Activated CD4-positive, alpha-beta T cell treated with anti-CD3 and anti-CD28 coated beads for 48 hours (primary cell): ENCODE measurements around the gene TOX2.

Source experiments
- DNase-seq: peaks from one replicate; pipeline ENCODE4 v3.0.0-alpha.2; 2020

TOX2 gene

DNA sequence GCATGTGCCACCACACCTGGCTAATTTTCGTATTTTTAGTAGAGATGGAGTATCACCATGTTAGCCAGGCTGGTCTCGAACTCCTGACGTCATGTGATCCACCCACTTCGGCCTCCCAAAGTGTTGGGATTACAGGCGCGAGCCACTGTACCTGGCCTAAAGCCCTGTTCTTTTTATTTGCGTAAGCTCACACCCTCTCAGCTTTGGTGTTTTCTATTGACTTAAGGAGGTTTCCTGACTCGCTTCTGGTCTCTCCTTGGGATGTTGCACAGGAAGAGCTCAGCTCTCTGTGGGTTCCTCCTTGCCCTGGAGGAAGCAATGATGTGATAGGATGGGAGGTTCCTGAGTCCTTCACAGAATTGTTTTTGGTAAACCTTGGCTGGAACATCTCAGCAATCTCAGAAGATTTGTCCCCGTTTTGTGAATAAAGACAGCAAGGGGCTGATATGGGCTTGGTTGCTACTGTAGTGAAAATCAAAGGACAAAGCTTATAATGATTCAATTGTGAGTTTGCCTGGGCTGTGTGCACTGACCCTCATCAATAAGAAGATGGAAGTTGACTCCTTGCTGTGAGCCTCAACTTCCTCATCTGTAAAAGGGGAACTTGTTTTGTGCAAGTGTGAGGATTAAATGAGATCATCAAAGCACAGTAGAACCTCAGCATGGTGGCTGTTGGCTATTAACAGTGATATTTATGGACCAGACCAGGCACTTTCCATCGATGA, 27.0 kb downstream of the TOX2 start:
- DNase-seq: no peak

- no peak for DNase-seq
Observed at GRCh38 chr20:43942201-43942590, 27.5 kb downstream of the TOX2 start.

GRCh38 chr20:43942667-43943285, 28.1 kb downstream of the TOX2 start:
- no peak for DNase-seq

GRCh38 chr20:43943725-43944124, 29.1 kb downstream of the TOX2 start:
- no peak for DNase-seq

GRCh38 chr20:43944653-43945235, 30.1 kb downstream of the TOX2 start:
- DNase-seq: no peak

DNA sequence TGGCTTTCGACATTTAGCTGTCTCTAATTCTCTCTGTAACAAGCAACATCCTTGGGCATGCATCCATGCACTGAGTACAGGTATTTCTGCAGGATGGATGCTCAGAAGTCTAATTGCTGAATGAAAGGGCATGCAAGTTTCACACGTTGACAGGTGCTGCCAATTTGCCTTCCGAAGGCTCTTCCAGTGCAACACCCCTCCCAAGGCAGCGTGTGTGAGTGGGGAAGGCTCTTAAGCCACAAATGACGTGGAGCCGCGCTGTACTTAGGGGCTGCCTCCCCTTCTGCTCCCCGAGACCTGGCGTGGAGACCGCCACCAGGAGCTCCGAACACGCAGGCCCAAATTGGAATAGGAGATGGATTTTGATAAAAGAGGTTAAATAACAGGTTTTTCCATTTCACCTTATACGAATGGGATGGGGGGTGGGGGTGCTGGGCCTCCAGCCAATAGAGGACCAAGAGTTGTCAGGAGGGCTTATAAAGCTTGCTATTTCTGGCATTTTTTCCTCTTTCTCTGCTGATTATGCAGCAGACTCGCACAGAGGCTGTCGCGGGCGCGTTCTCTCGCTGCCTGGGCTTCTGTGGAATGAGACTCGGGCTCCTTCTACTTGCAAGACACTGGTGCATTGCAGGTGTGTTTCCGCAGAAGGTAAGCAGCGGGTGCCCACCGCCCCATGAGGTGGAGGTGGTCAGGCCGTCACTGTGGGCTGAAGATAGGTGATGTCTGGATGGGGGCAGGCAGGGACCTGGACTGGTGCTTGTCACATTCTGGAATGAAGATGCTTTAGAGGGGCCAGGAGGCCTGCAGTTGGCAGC, 30.9 kb downstream of the TOX2 start:
- no peak for DNase-seq

GRCh38 chr20:43946206-43946491, 31.5 kb downstream of the TOX2 start:
- DNase-seq: no peak

GRCh38 chr20:43946659-43947315, 32.1 kb downstream of the TOX2 start:
- DNase-seq: no peak

GRCh38 chr20:43947316-43947710, 32.7 kb downstream of the TOX2 start:
- no peak for DNase-seq

DNA sequence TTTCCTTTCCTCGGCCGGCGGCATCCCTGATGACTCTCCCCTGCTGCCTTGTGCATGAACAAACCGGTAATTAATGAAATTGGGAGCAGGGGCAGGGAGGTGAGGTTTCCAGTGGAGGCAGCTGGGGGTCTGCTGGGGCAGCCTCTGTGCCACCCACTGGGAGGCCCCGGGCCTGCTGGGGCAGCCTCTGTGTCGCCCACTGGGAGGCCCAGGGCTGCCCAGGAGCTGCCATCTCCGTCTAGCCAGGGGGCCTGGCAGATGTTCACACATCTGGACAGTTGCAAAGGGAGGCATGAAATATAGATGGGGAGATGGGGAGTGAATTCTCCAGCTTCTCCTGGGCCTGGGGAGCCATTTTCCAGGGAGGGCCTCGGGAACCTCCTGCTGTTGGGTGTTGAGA, 33.8 kb downstream of the TOX2 start:
- DNase-seq: no peak

- no peak for DNase-seq
Observed at GRCh38 chr20:43949248-43949647, 34.6 kb downstream of the TOX2 start.

GRCh38 chr20:43949741-43950618, 35.3 kb downstream of the TOX2 start:
- peak; percentile 79 for DNase-seq

DNA sequence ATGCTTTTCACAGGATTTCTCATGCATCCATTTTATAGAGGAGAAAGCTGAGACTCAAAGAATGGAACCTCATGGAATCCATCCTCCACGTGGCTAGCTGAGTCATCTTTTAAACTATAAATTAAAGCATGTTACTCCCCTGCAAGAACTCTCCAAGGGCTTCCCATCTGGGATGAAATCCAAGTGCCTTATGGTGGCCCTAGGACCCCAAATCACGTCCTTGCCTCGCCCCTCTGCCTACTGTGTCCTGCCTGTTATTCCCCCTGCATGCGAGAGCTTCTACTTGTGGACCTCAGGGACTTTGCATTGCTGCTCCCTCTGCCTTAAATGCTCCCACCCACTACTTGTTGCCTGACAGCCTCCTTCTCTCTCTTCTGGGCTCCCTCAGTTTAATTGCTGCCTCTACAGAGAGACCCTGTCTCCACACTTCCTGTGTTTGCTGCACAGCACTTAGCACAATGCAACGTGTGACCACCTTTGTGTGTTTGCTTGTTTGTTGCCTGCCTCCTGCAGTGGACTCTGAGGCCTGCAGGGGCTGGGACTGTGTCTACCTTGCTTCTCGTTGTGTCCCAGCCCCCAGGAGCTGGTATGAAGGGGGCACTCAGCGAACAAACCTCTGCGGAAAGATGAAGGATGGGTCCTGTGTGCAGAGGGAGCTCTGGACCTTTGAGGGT, 39.4 kb downstream of the TOX2 start:
- DNase-seq: no peak

DNA sequence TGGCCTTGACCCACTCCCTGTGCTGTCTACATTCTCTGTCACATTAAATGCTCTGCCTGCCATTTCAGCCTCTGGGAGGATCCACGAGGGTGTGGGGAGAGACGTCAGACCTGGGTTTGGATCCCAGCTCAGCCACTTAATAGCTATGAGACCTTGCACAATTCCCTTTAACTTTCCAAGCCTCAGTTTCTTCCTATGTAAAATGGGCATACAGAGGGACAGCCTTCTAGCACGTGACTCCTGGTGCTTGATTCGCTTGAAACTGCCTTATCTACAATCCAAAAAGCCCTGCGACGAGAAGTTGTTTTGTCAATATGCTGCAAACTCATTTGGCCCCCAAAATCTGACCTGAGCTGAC, 40.0 kb downstream of the TOX2 start:
- no peak for DNase-seq

- DNase-seq: peak; percentile 68
Observed at GRCh38 chr20:43955062-43955749, 40.6 kb downstream of the TOX2 start.

DNA sequence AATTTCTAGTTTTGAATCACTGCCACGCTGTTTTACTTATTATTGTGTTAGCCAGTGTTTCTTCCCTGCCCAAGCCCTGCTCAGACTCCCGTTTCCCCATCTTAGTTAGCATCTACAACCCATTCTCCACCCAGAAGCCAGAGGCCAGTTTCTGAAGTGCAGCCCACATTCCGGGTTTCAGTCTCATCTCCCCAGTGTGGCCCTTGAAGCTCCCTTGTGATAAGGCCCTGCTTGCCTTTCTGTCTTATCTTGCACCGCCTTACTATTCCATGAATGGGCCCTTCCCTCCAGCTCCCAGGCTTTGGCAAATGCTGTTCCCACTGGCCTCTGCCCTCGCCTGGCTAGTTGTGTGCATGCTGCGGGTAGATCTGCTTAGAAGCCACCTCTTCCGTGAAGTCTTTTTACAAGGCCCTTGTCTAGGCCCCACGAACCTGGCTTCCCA, 41.1 kb downstream of the TOX2 start:
- DNase-seq: no peak

DNA sequence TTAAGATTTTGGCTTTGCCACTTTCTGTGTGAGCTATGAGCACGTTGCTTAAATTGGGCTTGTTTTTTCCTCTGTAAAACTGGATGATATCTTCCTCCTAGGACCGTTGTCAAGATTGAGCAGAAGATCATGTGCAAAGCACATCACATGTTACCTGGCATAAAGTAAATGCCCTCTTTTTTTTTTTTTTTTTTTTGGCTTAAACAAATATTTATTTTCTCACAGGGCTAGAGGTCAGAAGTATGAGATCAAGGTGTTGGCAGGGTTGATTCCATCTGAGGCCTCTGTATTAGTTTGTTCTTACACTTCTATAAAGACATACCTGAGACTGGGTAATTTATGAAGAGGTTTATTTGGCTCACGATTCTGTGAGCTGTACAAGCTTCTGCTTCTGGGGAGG, 42.7 kb downstream of the TOX2 start:
- DNase-seq: no peak

GRCh38 chr20:43958626-43959025, 44.0 kb downstream of the TOX2 start:
- DNase-seq: no peak

- DNase-seq: no peak
Observed at GRCh38 chr20:43959079-43959919, 44.6 kb downstream of the TOX2 start.

GRCh38 chr20:43959920-43960227, 45.2 kb downstream of the TOX2 start:
- no peak for DNase-seq
